WERI-Rb-1 (cell line): ENCODE data around the gene RNF114.

Experiments
- DNase-seq: peaks from one replicate; pipeline ENCODE4 v3.0.0-alpha.2; 2020
- H3K27ac ChIP-seq: fragments of 250-450 bp; sonication (Bioruptor Pico); 2 replicates; pipeline ENCODE4 v1.5.1; 2020; ENCODE audit warnings: mild to moderate bottlenecking, moderate library complexity
- H3K27me3 ChIP-seq: fragments of 250-450 bp; sonication (Bioruptor Pico); 2 replicates; pipeline ENCODE4 v1.5.1; 2021; ENCODE audit warnings: mild to moderate bottlenecking, low read depth, moderate library complexity; ENCODE audit not compliant: insufficient read depth, severe bottlenecking
- H3K36me3 ChIP-seq: fragments of 250-450 bp; sonication (Bioruptor Pico); 2 replicates; pipeline ENCODE4 v1.5.1; 2020; ENCODE audit warnings: mild to moderate bottlenecking, moderate library complexity
- H3K4me3 ChIP-seq: 2 replicates; pipeline ENCODE4 v1.5.1; 2011; ENCODE audit warnings: low read depth, mild to moderate bottlenecking, control low read depth, low read length
- H3K9me3 ChIP-seq: fragments of 250-450 bp; sonication (Bioruptor Pico); 2 replicates; pipeline ENCODE4 v1.5.1; 2021; ENCODE audit warnings: mild to moderate bottlenecking, moderate library complexity; ENCODE audit not compliant: severe bottlenecking
- CTCF ChIP-seq: IDR thresholded peaks from 2 replicates; pipeline ENCODE4 v1.5.1; 2011; ENCODE audit warnings: low read depth, mild to moderate bottlenecking, control low read depth, inconsistent platforms, low read length

Gene RNF114

GRCh38 chr20:49914310-49915117 is 21.7 kb upstream of the RNF114 start:
- no peak for TF ChIP-seq CTCF
- DNase-seq = no peak
- peak overlapping the region; percentile 80 for H3K4me3 ChIP-seq
- no peaks in the 10 kb centered on the region for H3K27me3 ChIP-seq
- peak overlapping the region; percentile 100 for H3K27ac ChIP-seq
- no peaks in the 10 kb centered on the region for H3K9me3 ChIP-seq
- H3K36me3 ChIP-seq = peaks cover 11% of the 10 kb centered on the region

- H3K9me3 ChIP-seq = no peaks in the 10 kb centered on the region
- TF ChIP-seq CTCF = no peak
- H3K36me3 ChIP-seq = peaks cover 11% of the 10 kb centered on the region
- H3K27ac ChIP-seq = peak overlapping the region; percentile 100
- peak overlapping the region; percentile 80 for H3K4me3 ChIP-seq
- no peak for DNase-seq
- H3K27me3 ChIP-seq = no peaks in the 10 kb centered on the region
Observed at GRCh38 chr20:49915118-49915379, 21.1 kb upstream of the RNF114 start.

GRCh38 chr20:49915380-49916145 is 20.6 kb upstream of the RNF114 start, which contains the start of gene SPATA2:
TSS of gene SPATA2 (minus strand) at chr20:49915529. CDS start at chr20:49908490, 7,039 bp downstream.
- TF ChIP-seq CTCF = no peak
- H3K36me3 ChIP-seq = peaks cover 11% of the 10 kb centered on the region
- H3K27ac ChIP-seq = peak within 1 kb of the TSS; percentile 100
- peak within 1 kb of the TSS; percentile 80 for H3K4me3 ChIP-seq
- H3K9me3 ChIP-seq = no peaks in the 10 kb centered on the region
- H3K27me3 ChIP-seq = no peaks in the 10 kb centered on the region
- peak; percentile 95 for DNase-seq

GRCh38 chr20:49916146-49917002 is 19.8 kb upstream of the RNF114 start:
- Histone ChIP-seq H3K36me3 (peaks cover 11% of the 10 kb centered on the region), H3K4me3 (peak overlapping the region; percentile 80), H3K27me3 (no peaks in the 10 kb centered on the region), H3K9me3 (no peaks in the 10 kb centered on the region), H3K27ac (peak overlapping the region; percentile 100)
- no peak for TF ChIP-seq CTCF
- peak; percentile 78 for DNase-seq

- DNase-seq = no peak
- Histone ChIP-seq H3K36me3 (peaks cover 6% of the 10 kb centered on the region), H3K4me3 (no peak overlapping the region), H3K9me3 (no peaks in the 10 kb centered on the region), H3K27me3 (no peaks in the 10 kb centered on the region), H3K27ac (no peak overlapping the region)
- no peak for TF ChIP-seq CTCF
Observed at GRCh38 chr20:49918446-49918845, 17.8 kb upstream of the RNF114 start.
